T follicular helper cell (primary cell): Measurements from ENCODE around the gene AIP.
"Not testable (repeated sequence)": the region's sequence is repeated elsewhere in the genome, so short reads cannot be mapped to it uniquely, and the experiment has no call there.

Experiments
- DNase-seq: peaks from one replicate; pipeline ENCODE4 v3.0.0-alpha.2; 2020; ENCODE audit warnings: low read depth

Gene AIP

GRCh38 chr11:67468759-67469507 lies 13.9 kb upstream of the AIP start, which contains the start of gene TMEM134:
Gene TMEM134, minus strand, starts transcription at chr11:67469251. Its CDS starts 59 bp downstream, at chr11:67469192.
- peak; percentile 90 for DNase-seq

GRCh38 chr11:67469508-67469811 lies 13.4 kb upstream of the AIP start:
- DNase-seq, result no peak

GRCh38 chr11:67470337-67471002 lies 12.4 kb upstream of the AIP start:
- no peak for DNase-seq

GRCh38 chr11:67472882-67473281 lies 9.9 kb upstream of the AIP start:
- no peak for DNase-seq

- DNase-seq, result not testable (repeated sequence)
These were observed 6.1 kb upstream of the AIP start for GRCh38 chr11:67476692-67477091.

- not testable (repeated sequence) for DNase-seq
These were observed 5.3 kb upstream of the AIP start for GRCh38 chr11:67477344-67478050.

- no peak for DNase-seq
These were observed 475 bp upstream of the AIP start for GRCh38 chr11:67482275-67482826.

GRCh38 chr11:67483831-67484665 lies 1.2 kb downstream of the AIP start:
- no peak for DNase-seq

GRCh38 chr11:67484847-67485311 lies 2.1 kb downstream of the AIP start:
- DNase-seq, result no peak

- DNase-seq, result not testable (repeated sequence)
These were observed 3.1 kb downstream of the AIP start for GRCh38 chr11:67485873-67486361.

- no peak for DNase-seq
These were observed 3.8 kb downstream of the AIP start for GRCh38 chr11:67486481-67487195.

- no peak for DNase-seq
These were observed 6.5 kb downstream of the AIP start for GRCh38 chr11:67489203-67489884.

GRCh38 chr11:67489885-67490726 lies 7.3 kb downstream of the AIP start:
- no peak for DNase-seq

- no peak for DNase-seq
These were observed 7.9 kb downstream of the AIP start for GRCh38 chr11:67490727-67491065.

GRCh38 chr11:67491276-67492068 lies 8.6 kb downstream of the AIP start:
- no peak for DNase-seq

GRCh38 chr11:67492069-67492727 lies 9.4 kb downstream of the AIP start:
- DNase-seq, result no peak

GRCh38 chr11:67492801-67493547 lies 10.1 kb downstream of the AIP start:
- no peak for DNase-seq
